Measurements from ENCODE around the gene EFCAB12. TPM values are rescaled to one million over a fixed set of nuclear protein-coding genes. Genes with fewer than 3 reads are reported as not detected.

The EFCAB12 gene
- total and polyA plus RNA-seq, 10 of the 15 experiments (the other 5 are each of a cell fraction or from before 2014, with no cell fraction given) = 0.02 to 0.85 (median 0.33) TPM

DNA sequence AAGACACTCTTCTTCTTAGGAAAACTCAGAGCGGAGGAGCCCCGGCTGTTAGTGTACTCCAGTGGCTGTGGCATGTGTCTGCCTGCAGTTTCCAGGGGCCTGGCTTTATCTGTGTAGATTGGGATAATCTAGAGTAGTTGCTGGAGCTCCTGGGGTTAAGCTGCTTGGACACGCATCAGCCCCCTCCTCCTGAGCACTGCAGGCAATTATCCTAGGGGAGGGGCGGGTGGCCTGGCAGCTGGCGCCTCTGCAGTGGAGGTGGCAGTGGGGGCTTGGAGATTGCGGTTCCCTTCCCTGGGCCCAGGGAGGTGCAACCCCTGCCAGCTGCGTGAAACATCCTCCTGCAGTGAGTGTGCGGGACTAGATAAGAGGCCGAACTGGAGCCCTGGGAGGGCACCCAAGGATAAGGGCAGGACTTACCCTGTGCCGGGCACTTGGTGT, 68.2 kb downstream of the EFCAB12 start:
- Histone ChIP-seq H3K4me3 (no peak overlapping the region), H3K9me3 (replicated peaks; ENCODE audit: control insufficient read depth, insufficient read depth, low read length) (no peaks in the 10 kb centered on the region), H3K4me1 (ENCODE audit: control insufficient read depth, insufficient read depth, low read length) (no peaks in the 10 kb centered on the region), H3K27me3 (replicated peaks in 1 of 2; ENCODE audit: control insufficient read depth in 2 of 2, insufficient read depth in 2 of 2, low read length in 1 of 2) (no peaks in the 10 kb centered on the region; a peak in 1 of 4 replicates), H2AFZ (ENCODE audit: control insufficient read depth, low read depth, low read length) (no peak overlapping the region), H4K20me1 (ENCODE audit: control insufficient read depth, insufficient read depth) (no peaks in the 10 kb centered on the region), H3K4me2 (ENCODE audit: control insufficient read depth, insufficient read depth) (no peak overlapping the region), H3K79me2 (ENCODE audit: control insufficient read depth, insufficient read depth, low read length) (no peaks in the 10 kb centered on the region), H3K9ac (ENCODE audit: control insufficient read depth, insufficient read depth, low read length) (no peak overlapping the region), H3K27ac (ENCODE audit: control insufficient read depth, insufficient read depth) (no peak overlapping the region), H3K36me3 (ENCODE audit: control insufficient read depth in 2 of 2, insufficient read depth in 2 of 2, low read length in 1 of 2) (no peaks in the 10 kb centered on the region)
- no TSS peak for BruUV-seq (replicated peaks)
- FAIRE-seq (no peak), ATAC-seq (no peak), DNase-seq (ENCODE audit: low read depth, low spot score) (no peak)
- intact Hi-C loops (cut with micrococcal nuclease; ENCODE audit: unreplicated experiment) = no loop called here
- in situ Hi-C loops (cut with MboI) = no loop called here
- RAD21 ChIA-PET (ENCODE audit: unreplicated experiment) = no interaction called here
- TF ChIP-seq BHLHE40 (IDR thresholded peaks at IDR 0.05; ENCODE audit: borderline replicate concordance in 1 of 2, low read depth in 2 of 2, low read length in 1 of 2) (no peak), RAD51 (IDR thresholded peaks at IDR 0.05) (no peak)
- CTCF ChIA-PET = no interaction called here
- POLR2A ChIA-PET = no interaction called here
- SMC1A ChIA-PET (ENCODE audit: uncharacterized antibody, unreplicated experiment) = no interaction called here
- 48% methylated on average over 10 of the region's 10 CpGs for WGBS (ENCODE audit: insufficient coverage, insufficient replicate concordance, low lambda C conversion rate, missing lambda C conversion rate)

DNA sequence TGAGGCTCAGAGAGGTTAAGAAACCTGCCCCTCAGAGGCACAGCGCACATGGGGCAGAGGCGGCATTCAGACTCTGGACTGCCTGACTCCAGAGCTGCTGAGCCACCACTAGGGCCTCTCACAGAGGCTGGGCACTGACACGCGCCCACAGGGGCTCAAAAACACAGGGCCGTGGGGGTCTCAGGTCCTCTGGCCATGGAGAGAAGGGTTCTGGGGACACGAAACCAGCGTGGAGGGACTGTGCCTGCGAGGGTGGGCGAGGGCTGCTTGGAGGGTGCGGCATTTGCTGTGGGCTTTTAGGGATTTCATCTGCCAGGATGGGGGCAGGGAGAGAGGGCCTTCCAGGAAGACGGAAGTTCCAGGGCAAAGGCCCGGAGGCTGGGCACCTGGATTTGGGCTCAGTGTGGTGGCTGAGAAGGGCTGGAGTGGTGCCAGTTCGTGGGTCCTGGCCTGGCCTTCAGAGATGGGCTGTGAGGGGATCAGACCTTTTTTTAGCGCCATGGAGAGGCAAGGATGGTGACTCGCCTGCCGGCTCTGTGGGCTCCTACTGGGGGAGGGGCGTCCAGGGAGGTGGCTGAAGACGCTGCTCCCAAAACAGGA, 69.6 kb downstream of the EFCAB12 start:
- ATAC-seq = no peak
- ChIA-PET CTCF (interaction anchor here (0.9 kb wide), 1 partner anchor 49 kb away, joined by 3 read pairs; no protein-coding TSS in a partner anchor), RAD21 (ENCODE audit: unreplicated experiment) (no interaction called here), POLR2A (no interaction called here), SMC1A (ENCODE audit: uncharacterized antibody, unreplicated experiment) (no interaction called here)
- Histone ChIP-seq H3K4me2 (ENCODE audit: control insufficient read depth, insufficient read depth) (no peak overlapping the region), H3K27me3 (replicated peaks in 1 of 2; ENCODE audit: control insufficient read depth in 2 of 2, insufficient read depth in 2 of 2, low read length in 1 of 2) (no peaks in the 10 kb centered on the region; a peak in 1 of 4 replicates), H2AFZ (ENCODE audit: control insufficient read depth, low read depth, low read length) (no peak overlapping the region), H3K27ac (ENCODE audit: control insufficient read depth, insufficient read depth) (no peak overlapping the region), H3K9ac (ENCODE audit: control insufficient read depth, insufficient read depth, low read length) (no peak overlapping the region), H3K79me2 (ENCODE audit: control insufficient read depth, insufficient read depth, low read length) (no peaks in the 10 kb centered on the region), H3K4me1 (ENCODE audit: control insufficient read depth, insufficient read depth, low read length) (no peaks in the 10 kb centered on the region), H3K9me3 (replicated peaks; ENCODE audit: control insufficient read depth, insufficient read depth, low read length) (no peaks in the 10 kb centered on the region), H4K20me1 (ENCODE audit: control insufficient read depth, insufficient read depth) (no peaks in the 10 kb centered on the region), H3K4me3 (no peak overlapping the region), H3K36me3 (ENCODE audit: control insufficient read depth in 2 of 2, insufficient read depth in 2 of 2, low read length in 1 of 2) (no peaks in the 10 kb centered on the region)
- in situ Hi-C loops (cut with MboI) = no loop called here
- intact Hi-C loops (cut with micrococcal nuclease; ENCODE audit: unreplicated experiment) = no loop called here
- no peak for TF ChIP-seq STAT1 (conservative IDR thresholded peaks at IDR 0.05)
- TF ChIP-seq, protein P1, sequence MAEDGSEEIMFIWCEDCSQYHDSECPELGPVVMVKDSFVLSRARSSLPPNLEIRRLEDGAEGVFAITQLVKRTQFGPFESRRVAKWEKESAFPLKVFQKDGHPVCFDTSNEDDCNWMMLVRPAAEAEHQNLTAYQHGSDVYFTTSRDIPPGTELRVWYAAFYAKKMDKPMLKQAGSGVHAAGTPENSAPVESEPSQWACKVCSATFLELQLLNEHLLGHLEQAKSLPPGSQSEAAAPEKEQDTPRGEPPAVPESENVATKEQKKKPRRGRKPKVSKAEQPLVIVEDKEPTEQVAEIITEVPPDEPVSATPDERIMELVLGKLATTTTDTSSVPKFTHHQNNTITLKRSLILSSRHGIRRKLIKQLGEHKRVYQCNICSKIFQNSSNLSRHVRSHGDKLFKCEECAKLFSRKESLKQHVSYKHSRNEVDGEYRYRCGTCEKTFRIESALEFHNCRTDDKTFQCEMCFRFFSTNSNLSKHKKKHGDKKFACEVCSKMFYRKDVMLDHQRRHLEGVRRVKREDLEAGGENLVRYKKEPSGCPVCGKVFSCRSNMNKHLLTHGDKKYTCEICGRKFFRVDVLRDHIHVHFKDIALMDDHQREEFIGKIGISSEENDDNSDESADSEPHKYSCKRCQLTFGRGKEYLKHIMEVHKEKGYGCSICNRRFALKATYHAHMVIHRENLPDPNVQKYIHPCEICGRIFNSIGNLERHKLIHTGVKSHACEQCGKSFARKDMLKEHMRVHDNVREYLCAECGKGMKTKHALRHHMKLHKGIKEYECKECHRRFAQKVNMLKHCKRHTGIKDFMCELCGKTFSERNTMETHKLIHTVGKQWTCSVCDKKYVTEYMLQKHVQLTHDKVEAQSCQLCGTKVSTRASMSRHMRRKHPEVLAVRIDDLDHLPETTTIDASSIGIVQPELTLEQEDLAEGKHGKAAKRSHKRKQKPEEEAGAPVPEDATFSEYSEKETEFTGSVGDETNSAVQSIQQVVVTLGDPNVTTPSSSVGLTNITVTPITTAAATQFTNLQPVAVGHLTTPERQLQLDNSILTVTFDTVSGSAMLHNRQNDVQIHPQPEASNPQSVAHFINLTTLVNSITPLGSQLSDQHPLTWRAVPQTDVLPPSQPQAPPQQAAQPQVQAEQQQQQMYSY (CRISPR knock-in tag; IDR thresholded peaks at IDR 0.05) = no peak
- TF ChIP-seq SREBF1 (IDR thresholded peaks at IDR 0.05; ENCODE audit: low read length) = no peak
- no peak for TF ChIP-seq HDAC6 (IDR thresholded peaks at IDR 0.05; ENCODE audit: unreplicated experiment)
- TF ChIP-seq, protein P2, sequence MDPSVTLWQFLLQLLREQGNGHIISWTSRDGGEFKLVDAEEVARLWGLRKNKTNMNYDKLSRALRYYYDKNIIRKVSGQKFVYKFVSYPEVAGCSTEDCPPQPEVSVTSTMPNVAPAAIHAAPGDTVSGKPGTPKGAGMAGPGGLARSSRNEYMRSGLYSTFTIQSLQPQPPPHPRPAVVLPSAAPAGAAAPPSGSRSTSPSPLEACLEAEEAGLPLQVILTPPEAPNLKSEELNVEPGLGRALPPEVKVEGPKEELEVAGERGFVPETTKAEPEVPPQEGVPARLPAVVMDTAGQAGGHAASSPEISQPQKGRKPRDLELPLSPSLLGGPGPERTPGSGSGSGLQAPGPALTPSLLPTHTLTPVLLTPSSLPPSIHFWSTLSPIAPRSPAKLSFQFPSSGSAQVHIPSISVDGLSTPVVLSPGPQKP (IDR thresholded peaks at IDR 0.05; ENCODE audit: low read depth, low read length) = no peak
- no peak for TF ChIP-seq SMC3 (IDR thresholded peaks at IDR 0.05; ENCODE audit: borderline replicate concordance, low read length)
- TF ChIP-seq EP300 (IDR thresholded peaks at IDR 0.05; ENCODE audit: borderline replicate concordance in 1 of 2, control insufficient read depth in 1 of 2, low read depth in 2 of 2, low read length in 2 of 2) = no peak
- TF ChIP-seq RBBP5 (conservative IDR thresholded peaks at IDR 0.05) = no peak
- 34% methylated on average over 18 of the region's 18 CpGs for WGBS (ENCODE audit: insufficient coverage, insufficient replicate concordance, low lambda C conversion rate, missing lambda C conversion rate)
- BruUV-seq (replicated peaks) = no TSS peak
- FAIRE-seq = no peak
- DNase-seq (ENCODE audit: low read depth, low spot score) = no peak

All from GM12878 (cell line).